Measurements from ENCODE around the gene CANT1.
A peak's percentile ranks its signal among the peaks of the same experiment; 100 is the strongest.

DNA sequence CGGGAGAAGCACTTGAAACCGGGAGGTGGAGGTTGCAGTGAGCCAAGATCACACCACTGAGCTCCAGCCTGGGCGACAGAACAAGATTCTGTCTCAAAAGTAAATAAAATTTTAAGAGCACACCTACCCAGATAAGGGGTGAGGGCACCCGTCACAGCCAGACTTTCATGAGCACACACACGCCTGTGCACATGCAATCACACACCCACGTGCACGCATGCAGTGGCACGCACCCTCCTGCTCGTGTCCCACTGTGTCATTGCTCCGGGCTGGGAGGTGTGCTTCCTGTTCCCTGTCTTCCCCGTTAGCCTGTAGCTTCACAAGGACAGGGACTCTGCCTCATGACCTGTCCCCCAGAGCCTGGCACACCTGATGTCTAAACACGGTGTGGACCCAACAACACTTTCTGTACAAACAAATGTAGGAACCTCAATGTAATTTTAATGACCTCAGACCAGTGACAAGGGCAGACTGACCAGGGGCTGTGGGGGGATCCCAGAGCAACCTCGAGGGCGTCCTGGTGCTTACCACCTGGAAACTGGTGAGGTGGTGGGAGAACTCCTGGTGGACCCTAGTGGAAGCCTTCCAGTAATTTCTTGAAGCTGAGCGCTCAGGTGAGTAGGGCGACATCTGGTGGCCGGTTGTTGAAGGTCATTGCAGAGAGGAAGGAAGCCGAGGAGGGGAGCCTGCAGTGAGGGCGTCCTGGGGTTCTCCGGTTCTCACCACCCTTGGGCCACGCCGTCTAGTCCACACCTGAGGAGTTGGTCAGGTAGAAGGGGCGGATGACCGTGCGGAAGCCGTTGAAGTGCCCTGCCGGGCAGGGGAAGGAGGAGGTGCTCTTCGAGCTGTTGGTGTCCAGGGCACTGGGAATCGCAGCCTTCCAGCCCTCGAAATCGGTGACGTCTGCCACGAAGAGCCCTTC, 38.5 kb downstream of the CANT1 start:
- TF ChIP-seq CTCF (IDR thresholded peaks at IDR 0.05) (peak; percentile 90), ZFX (IDR thresholded peaks at IDR 0.05; ENCODE audit: borderline replicate concordance) (no peak)

All from 22Rv1 (cell line).